Measurements from ENCODE around the gene THAP12.
"Not testable (repeated sequence)": the region's sequence is repeated elsewhere in the genome, so short reads cannot be mapped to it uniquely, and the experiment has no call there.

THAP12 gene

GRCh38 chr11:76380977-76381719, at the start of gene THAP12, which contains the start of gene GVQW3:
THAP12 (minus strand) TSS chr11:76381132; CDS start chr11:76380836, 296 bp downstream.
GVQW3 (plus strand) TSS chr11:76381323; CDS start chr11:76381829, 506 bp downstream.
- peak; percentile 97 for DNase-seq

- DNase-seq, result no peak
These were observed 45.7 kb upstream of the THAP12 start for GRCh38 chr11:76426660-76427059.

- no peak for DNase-seq
These were observed 44.0 kb upstream of the THAP12 start for GRCh38 chr11:76424891-76425290.

GRCh38 chr11:76424379-76424778, 43.4 kb upstream of the THAP12 start:
- no peak for DNase-seq

GRCh38 chr11:76419896-76420295, 39.0 kb upstream of the THAP12 start:
- DNase-seq, result peak in 1 of 2 experiments; percentile 6

- peak in 1 of 2 experiments; percentile 3 for DNase-seq
These were observed 34.1 kb upstream of the THAP12 start for GRCh38 chr11:76415073-76415472.

GRCh38 chr11:76410851-76411357, 30.0 kb upstream of the THAP12 start:
- DNase-seq, result no peak

- peak; percentile 42 to 84 for DNase-seq
These were observed 27.4 kb upstream of the THAP12 start for GRCh38 chr11:76408171-76408965.

GRCh38 chr11:76406359-76406758, 25.4 kb upstream of the THAP12 start:
- no peak for DNase-seq

GRCh38 chr11:76401484-76401883, 20.6 kb upstream of the THAP12 start:
- DNase-seq, result not testable (repeated sequence)

GRCh38 chr11:76400967-76401366, 20.0 kb upstream of the THAP12 start:
- DNase-seq, result no peak

GRCh38 chr11:76397383-76397782, 16.5 kb upstream of the THAP12 start:
- DNase-seq, result no peak

- DNase-seq, result no peak
These were observed 14.4 kb upstream of the THAP12 start for GRCh38 chr11:76395296-76395695.

GRCh38 chr11:76394411-76394810, 13.5 kb upstream of the THAP12 start:
- DNase-seq, result peak in 1 of 2 experiments; percentile 31

- no peak for DNase-seq
These were observed 11.9 kb upstream of the THAP12 start for GRCh38 chr11:76392870-76393269.

GRCh38 chr11:76391811-76392475, 11.0 kb upstream of the THAP12 start:
- DNase-seq, result no peak

- DNase-seq, result peak; percentile 51 to 88
These were observed 10.1 kb upstream of the THAP12 start for GRCh38 chr11:76391021-76391420.

GRCh38 chr11:76388408-76388807, 7.5 kb upstream of the THAP12 start:
- no peak for DNase-seq

GRCh38 chr11:76385903-76386302, 5.0 kb upstream of the THAP12 start:
- no peak for DNase-seq

GRCh38 chr11:76382209-76382608, 1.3 kb upstream of the THAP12 start:
- DNase-seq, result no peak

- DNase-seq, result peak in 1 of 2 experiments; percentile 31
These were observed 564 bp downstream of the THAP12 start for GRCh38 chr11:76380159-76380976.

- DNase-seq, result no peak
These were observed 1.1 kb downstream of the THAP12 start for GRCh38 chr11:76379807-76380158.
